Measurements from ENCODE around the gene OR5D16. TPM values are rescaled to one million over a fixed set of nuclear protein-coding genes. Genes with fewer than 3 reads are reported as not detected.

The OR5D16 gene
- total and polyA plus RNA-seq, 2 donors (not counting 1 experiment from before 2014, with no cell fraction given) = not detected

GRCh38 chr11:55847453-55847852 lies 8.9 kb downstream of the OR5D16 start:
- POLR2A ChIA-PET = no interaction called here
- ATAC-seq (ENCODE audit: low read depth) = no peak
- Histone ChIP-seq H3K9ac (ENCODE audit: low read length) (no peak overlapping the region), H3K4me1 (ENCODE audit: control insufficient read depth in 2 of 2, insufficient read depth in 2 of 2, low read length in 2 of 2) (no peaks in the 10 kb centered on the region), H3K36me3 (replicated peaks in 1 of 2; ENCODE audit: control extremely low read depth in 1 of 2, control insufficient read depth in 1 of 2, extremely low read depth in 1 of 2, insufficient read depth in 2 of 2, low read length in 1 of 2) (no peaks in the 10 kb centered on the region), H3K4me2 (replicated peaks; ENCODE audit: low read depth, low read length, poor library complexity, severe bottlenecking) (no peak overlapping the region), H3K9me3 (ENCODE audit: control extremely low read depth in 1 of 3, control insufficient read depth in 2 of 3, insufficient read depth in 1 of 3, low read length in 2 of 3) (peaks cover 0 to 4% (median 1%) of the 10 kb centered on the region in 3 donors), H3K27ac (ENCODE audit: low read length in 2 of 2) (no peak overlapping the region), H3K79me2 (ENCODE audit: control insufficient read depth, insufficient read depth, low read length) (no peaks in the 10 kb centered on the region), H3K27me3 (replicated peaks in 1 of 4; ENCODE audit: control extremely low read depth in 1 of 4, control insufficient read depth in 3 of 4, insufficient read depth in 4 of 4, low read length in 3 of 4) (no peaks in the 10 kb centered on the region), H4K20me1 (ENCODE audit: control insufficient read depth, insufficient read depth, low read length, poor library complexity, severe bottlenecking) (no peaks in the 10 kb centered on the region), H3K4me3 (ENCODE audit: control extremely low read depth in 1 of 5, extremely low read depth in 1 of 5, insufficient read depth in 1 of 5, low read depth in 2 of 5, low read length in 4 of 5) (no peak overlapping the region), H2AFZ (ENCODE audit: insufficient read depth, low read depth, low read length, poor library complexity, severe bottlenecking) (no peak overlapping the region)
- no peaks in the 10 kb centered on the region for H3K4me1 Mint-ChIP-seq
- no peak for DNase-seq
- no CpG with 5 or more reads among the region's 2 CpGs for WGBS (ENCODE audit: insufficient coverage)
- CTCF ChIA-PET = no interaction called here
- TF ChIP-seq CTCF (IDR thresholded peaks at IDR 0.05) = no peak
- no peak for TF ChIP-seq EZH2 (IDR thresholded peaks at IDR 0.05; ENCODE audit: borderline replicate concordance, insufficient read depth, low read depth, low read length, poor library complexity, severe bottlenecking)
- intact Hi-C loops (cut with micrococcal nuclease) = no loop called here
- no peaks in the 10 kb centered on the region for H3K9me3 Mint-ChIP-seq (ENCODE audit: insufficient read depth)
- H3K4me3 Mint-ChIP-seq = no peak overlapping the region
- no peak overlapping the region for H3K27ac Mint-ChIP-seq
- H3K27me3 Mint-ChIP-seq = no peaks in the 10 kb centered on the region

- H3K4me3 Mint-ChIP-seq = no peak overlapping the region
- Histone ChIP-seq H4K20me1 (ENCODE audit: control insufficient read depth, insufficient read depth, low read length, poor library complexity, severe bottlenecking) (no peaks in the 10 kb centered on the region), H3K9me3 (ENCODE audit: control extremely low read depth in 1 of 3, control insufficient read depth in 2 of 3, insufficient read depth in 1 of 3, low read length in 2 of 3) (peaks cover 0 to 4% (median 1%) of the 10 kb centered on the region in 3 donors), H3K4me2 (replicated peaks; ENCODE audit: low read depth, low read length, poor library complexity, severe bottlenecking) (no peak overlapping the region), H3K4me1 (ENCODE audit: control insufficient read depth in 2 of 2, insufficient read depth in 2 of 2, low read length in 2 of 2) (no peaks in the 10 kb centered on the region), H3K27ac (ENCODE audit: low read length in 2 of 2) (no peak overlapping the region), H2AFZ (ENCODE audit: insufficient read depth, low read depth, low read length, poor library complexity, severe bottlenecking) (no peak overlapping the region), H3K27me3 (replicated peaks in 1 of 4; ENCODE audit: control extremely low read depth in 1 of 4, control insufficient read depth in 3 of 4, insufficient read depth in 4 of 4, low read length in 3 of 4) (no peaks in the 10 kb centered on the region), H3K9ac (ENCODE audit: low read length) (no peak overlapping the region), H3K79me2 (ENCODE audit: control insufficient read depth, insufficient read depth, low read length) (no peaks in the 10 kb centered on the region), H3K36me3 (replicated peaks in 1 of 2; ENCODE audit: control extremely low read depth in 1 of 2, control insufficient read depth in 1 of 2, extremely low read depth in 1 of 2, insufficient read depth in 2 of 2, low read length in 1 of 2) (no peaks in the 10 kb centered on the region), H3K4me3 (ENCODE audit: control extremely low read depth in 1 of 5, extremely low read depth in 1 of 5, insufficient read depth in 1 of 5, low read depth in 2 of 5, low read length in 4 of 5) (no peak overlapping the region)
- ChIA-PET CTCF (no interaction called here), POLR2A (no interaction called here)
- intact Hi-C loops (cut with micrococcal nuclease) = no loop called here
- TF ChIP-seq EZH2 (IDR thresholded peaks at IDR 0.05; ENCODE audit: borderline replicate concordance, insufficient read depth, low read depth, low read length, poor library complexity, severe bottlenecking) = no peak
- no peaks in the 10 kb centered on the region for H3K4me1 Mint-ChIP-seq
- no peaks in the 10 kb centered on the region for H3K27me3 Mint-ChIP-seq
- no peak overlapping the region for H3K27ac Mint-ChIP-seq
- ATAC-seq (ENCODE audit: low read depth) (no peak), DNase-seq (no peak)
- H3K9me3 Mint-ChIP-seq (ENCODE audit: insufficient read depth) = no peaks in the 10 kb centered on the region
These were observed 10.5 kb downstream of the OR5D16 start for GRCh38 chr11:55849037-55849436.
